Adrenal gland (tissue), 12 donors: ENCODE data around the gene PHKA2. TPM values are rescaled to one million over a fixed set of nuclear protein-coding genes. Genes with fewer than 3 reads are reported as not detected.

Experiments used
- DNase-seq, 7 donors: peaks; one replicate each; pipeline ENCODE4 v3.0.0-alpha.2; 2019 to 2020
- H3K27ac ChIP-seq, 5 donors: fragments of 200-600 bp; sonication (generic) in 4 of 5; 1 replicate in 3 of 5; 2 replicates in 2 of 5; pipeline versions ENCODE4 v1.5.1 to v1.8.0; 2016 to 2020; ENCODE audit warnings: mild to moderate bottlenecking in 1 of 5
- H3K27me3 ChIP-seq: fragments of 200-600 bp; 2 replicates; pipeline ENCODE4 v1.8.0; 2021
- H3K36me3 ChIP-seq, 2 donors: fragments of 200-600 bp; replicated peaks in 1 of 2; 1 replicate in 1 of 2; 2 replicates in 1 of 2; pipeline versions ENCODE4 v1.5.1 to v1.8.0; 2018 to 2022
- H3K4me1 ChIP-seq, 2 donors: fragments of 200-600 bp; replicated peaks in 1 of 2; 1 replicate in 1 of 2; 2 replicates in 1 of 2; pipeline versions ENCODE4 v1.5.1 to v1.8.0; 2018 to 2021
- H3K4me3 ChIP-seq, 4 donors: fragments of 200-600 bp; sonication (generic) in 3 of 4; one replicate each; pipeline ENCODE4 v1.5.1; 2016 to 2018
- H3K9me3 ChIP-seq, 3 donors: fragments of 200-600 bp; sonication (generic) in 1 of 3; replicated peaks in 1 of 3; 1 replicate in 2 of 3; 2 replicates in 1 of 3; pipeline versions ENCODE4 v1.5.1 to v1.8.0; 2016 to 2021
- POLR2A ChIP-seq, 2 donors: fragments of 450-650 bp; IDR thresholded peaks; one replicate each; pipeline ENCODE4 v1.6.1; 2017; ENCODE audit warnings: antibody characterized with exemption in 2 of 2, mild to moderate bottlenecking in 2 of 2, moderate library complexity in 1 of 2
- WGBS, 4 donors: extraction: QIAGEN DNeasy Blood & Tissue Kit in 2 of 4; methylation state at CpG; one replicate each; pipeline versions ENCODE4 v1.1.5 to v1.1.7; 2013 to 2017; 5-methylcytosine and 5-hydroxymethylcytosine counted together
- intact Hi-C, 2 donors: fragments of 100-400 bp; cut with DNase I; formaldehyde crosslinking; loops; one replicate each; pipeline versions ENCODE4 v1.14.1 to v1.15.0; 2022 to 2023
- polyA plus RNA-seq, 3 donors: library from polyadenylated mRNA; stranded (reverse); fragments of 200-250 nt in 2 of 3; fragments of 350-450 nt in 1 of 3; fragmentation: Illumina TruSeq in 1 of 3; extraction: RNeasy Lipid Tissue Mini Kit (QIAGEN cat#74804) in 1 of 3; gene quantifications; one replicate each; pipeline ENCODE4 v1.2.3, GENCODE V29; 2013 to 2014
- total RNA-seq, 9 donors: library from RNA; depleted of rRNA in 4 of 9; stranded (reverse); fragments of >200 nt in 4 of 9; fragments of 120-200 nt in 1 of 9; fragmentation: NEBNext Ultra II Directional in 1 of 9; extraction: Animal tissue kit (Norgen Biotek cat#: 25700) in 1 of 9; gene quantifications; one replicate each; pipeline versions ENCODE4 v1.1.0 to v1.2.4, GENCODE V29; 2013 to 2023
- TF ChIP-seq, protein P1 (sequence below), 6 experiments: fragments of 450-650 bp in 4 of 6; fragments of 200-600 bp in 2 of 6; sonication (generic) in 1 of 6; IDR thresholded peaks; 1 replicate in 5 of 6; 2 replicates in 1 of 6; pipeline versions ENCODE4 v1.5.1 to v1.8.0; 2016 to 2021; ENCODE audit warnings: antibody characterized with exemption in 6 of 6, mild to moderate bottlenecking in 2 of 6, moderate library complexity in 1 of 6
- donor health status: healthy with polysubstance abuse.
- donor health status: Bipolar disorder and iron deficiency.
- donor health status: DM: yes; HTN: yes; CAD: no.
- donor health status: DM: no; HTN: no; CAD: no.
- donor health status: DM: no; HTN: no; CAD: no.
- donor health status: DM: yes; HTN: yes; CAD: no.

Gene PHKA2
- total and polyA plus RNA-seq, 12 donors: 11.7 to 63.8 (median 27.8) TPM

DNA sequence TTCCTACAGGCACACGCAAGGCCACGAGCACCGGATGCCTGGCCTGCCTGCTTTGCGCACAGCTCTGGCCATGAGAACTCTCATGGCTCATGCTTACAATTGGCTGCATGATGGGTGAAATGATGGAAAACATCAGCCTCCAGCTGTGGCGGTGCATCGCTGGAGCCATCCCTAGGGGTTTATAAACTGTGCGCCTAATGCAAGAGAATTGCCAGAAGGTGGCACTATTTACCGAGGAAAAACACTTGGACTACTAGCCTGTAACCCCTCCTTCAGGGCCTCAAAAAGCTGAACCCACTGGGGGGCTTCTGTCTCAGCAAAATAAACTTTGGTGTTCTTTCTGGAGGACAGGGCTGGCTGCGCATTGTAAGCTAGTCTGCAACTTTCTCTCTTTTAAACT, 51.9 kb downstream of the PHKA2 start:
- TF ChIP-seq, protein P1, sequence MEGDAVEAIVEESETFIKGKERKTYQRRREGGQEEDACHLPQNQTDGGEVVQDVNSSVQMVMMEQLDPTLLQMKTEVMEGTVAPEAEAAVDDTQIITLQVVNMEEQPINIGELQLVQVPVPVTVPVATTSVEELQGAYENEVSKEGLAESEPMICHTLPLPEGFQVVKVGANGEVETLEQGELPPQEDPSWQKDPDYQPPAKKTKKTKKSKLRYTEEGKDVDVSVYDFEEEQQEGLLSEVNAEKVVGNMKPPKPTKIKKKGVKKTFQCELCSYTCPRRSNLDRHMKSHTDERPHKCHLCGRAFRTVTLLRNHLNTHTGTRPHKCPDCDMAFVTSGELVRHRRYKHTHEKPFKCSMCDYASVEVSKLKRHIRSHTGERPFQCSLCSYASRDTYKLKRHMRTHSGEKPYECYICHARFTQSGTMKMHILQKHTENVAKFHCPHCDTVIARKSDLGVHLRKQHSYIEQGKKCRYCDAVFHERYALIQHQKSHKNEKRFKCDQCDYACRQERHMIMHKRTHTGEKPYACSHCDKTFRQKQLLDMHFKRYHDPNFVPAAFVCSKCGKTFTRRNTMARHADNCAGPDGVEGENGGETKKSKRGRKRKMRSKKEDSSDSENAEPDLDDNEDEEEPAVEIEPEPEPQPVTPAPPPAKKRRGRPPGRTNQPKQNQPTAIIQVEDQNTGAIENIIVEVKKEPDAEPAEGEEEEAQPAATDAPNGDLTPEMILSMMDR (IDR thresholded peaks at IDR 0.05): peak in 5 of 6 experiments; percentile 12 to 37 (median 36)
- TF ChIP-seq POLR2A (IDR thresholded peaks at IDR 0.05): no peak
- peak in 2 of 7 donors; percentile 2 to 24 for DNase-seq
- WGBS, 4 donors: 54 to 88% (median 85%) methylated on average over 1 to 9 of the region's 9 CpGs
- Histone ChIP-seq H3K27ac (no peak overlapping the region), H3K4me1 (no peaks in the 10 kb centered on the region), H3K9me3 (no peaks in the 10 kb centered on the region), H3K27me3 (no peaks in the 10 kb centered on the region), H3K36me3 (peaks cover 0 to 9% of the 10 kb centered on the region in 2 donors), H3K4me3 (no peak overlapping the region)
- intact Hi-C loops: loop anchor here in 1 of 2 donors (5.0 to 10.0 kb wide), 2 partner anchors 53 to 400 kb away; partner anchors contain the start of gene PHKA2

DNA sequence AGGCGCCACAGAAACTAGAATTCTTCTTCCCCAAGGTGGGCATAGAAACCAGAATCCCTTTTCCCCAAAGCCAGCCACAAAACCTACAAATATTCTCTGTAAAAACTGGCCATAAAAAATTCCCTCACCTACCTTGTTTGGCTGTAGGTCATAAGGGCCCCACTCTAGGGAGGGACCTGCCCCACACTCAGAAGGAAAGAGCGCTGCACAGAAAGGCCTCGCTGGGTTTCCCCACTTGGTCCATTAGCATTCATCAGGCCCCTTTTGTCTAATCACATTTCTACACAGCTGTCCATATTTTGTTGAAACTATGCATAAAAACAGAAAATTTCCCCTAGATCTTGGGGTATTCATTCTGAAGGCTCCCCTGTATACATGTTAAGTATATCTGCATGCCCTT, 54.1 kb downstream of the PHKA2 start:
- TF ChIP-seq, protein P1 (IDR thresholded peaks at IDR 0.05): no peak
- no peak for TF ChIP-seq POLR2A (IDR thresholded peaks at IDR 0.05)
- Histone ChIP-seq H3K27ac (no peak overlapping the region), H3K4me3 (no peak overlapping the region), H3K36me3 (peaks cover 0 to 9% of the 10 kb centered on the region in 2 donors), H3K27me3 (no peaks in the 10 kb centered on the region), H3K4me1 (no peaks in the 10 kb centered on the region), H3K9me3 (no peaks in the 10 kb centered on the region)
- WGBS, 4 donors: 84 to 97% (median 86%) methylated on average over 3 of the region's 3 CpGs
- intact Hi-C loops: loop anchor here in 1 of 2 donors (5.0 to 10.0 kb wide), 2 partner anchors 55 to 403 kb away; partner anchors contain the start of gene PHKA2
- DNase-seq: no peak

DNA sequence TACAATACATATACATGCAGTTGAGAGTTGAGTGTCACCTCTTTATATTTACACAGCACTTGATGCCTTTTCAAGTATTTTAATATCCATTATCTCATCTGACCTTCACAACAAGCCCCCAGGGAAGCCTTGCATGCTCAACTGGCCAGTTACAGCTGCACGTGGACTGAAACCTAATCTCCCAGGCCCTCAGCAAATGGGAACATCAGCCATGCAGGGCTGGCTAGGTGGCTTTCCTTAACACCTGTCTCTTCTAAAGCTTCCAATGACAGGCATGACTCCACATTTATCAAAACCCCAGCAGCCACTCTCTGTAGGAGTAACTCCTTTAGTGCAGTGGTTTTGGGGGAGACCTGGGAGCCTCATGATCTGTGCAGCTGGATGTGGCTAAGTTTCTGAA, 56.4 kb downstream of the PHKA2 start:
- H3K4me1 ChIP-seq: no peaks in the 10 kb centered on the region
- intact Hi-C loops: no loop called here
- TF ChIP-seq POLR2A (IDR thresholded peaks at IDR 0.05): no peak
- TF ChIP-seq, protein P1 (IDR thresholded peaks at IDR 0.05): no peak
- peaks cover 0 to 9% of the 10 kb centered on the region in 2 donors for H3K36me3 ChIP-seq
- no peak overlapping the region for H3K4me3 ChIP-seq
- WGBS, 4 donors: 86 to 100% (median 94%) methylated on average over 1 of the region's 1 CpG
- H3K9me3 ChIP-seq: no peaks in the 10 kb centered on the region
- no peaks in the 10 kb centered on the region for H3K27me3 ChIP-seq
- H3K27ac ChIP-seq: no peak overlapping the region
- DNase-seq: no peak

DNA sequence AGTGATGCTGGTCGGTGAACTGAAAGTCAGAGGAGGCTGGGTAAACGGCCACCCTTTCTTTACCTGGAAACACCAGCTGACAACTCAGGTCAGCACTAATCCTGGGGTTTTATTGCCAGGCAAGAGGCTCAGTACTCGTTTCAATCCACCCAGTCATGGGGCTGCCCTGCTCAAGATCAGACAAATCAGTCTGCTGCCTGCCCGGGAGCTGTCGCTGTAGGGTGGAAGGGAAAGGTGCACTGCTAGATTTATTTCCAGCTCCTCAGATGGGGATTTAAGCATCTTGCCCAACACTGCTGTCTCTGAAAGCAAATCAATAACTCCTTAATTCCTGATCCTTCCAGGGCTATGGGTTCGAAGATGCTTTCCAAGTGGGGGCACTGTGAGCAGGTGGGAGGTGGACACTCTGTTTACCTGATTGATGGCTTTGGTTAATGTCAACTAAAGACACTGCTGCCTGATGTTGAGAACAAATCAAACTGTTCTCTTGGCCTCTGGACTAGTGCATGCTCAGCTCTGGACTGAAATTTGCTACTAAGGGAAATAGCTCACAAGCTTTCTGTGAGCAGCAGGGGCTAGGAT, 59.3 kb downstream of the PHKA2 start:
- H3K36me3 ChIP-seq: no peaks in the 10 kb centered on the region
- intact Hi-C loops: no loop called here

More for the DNA sequence above, 59.3 kb downstream of the PHKA2 start:
- H3K4me1 ChIP-seq: peaks cover 0 to 3% of the 10 kb centered on the region in 2 donors
- H3K4me3 ChIP-seq: no peak overlapping the region
- TF ChIP-seq POLR2A (IDR thresholded peaks at IDR 0.05): no peak
- TF ChIP-seq, protein P1 (IDR thresholded peaks at IDR 0.05): no peak
- no peaks in the 10 kb centered on the region for H3K9me3 ChIP-seq
- H3K27me3 ChIP-seq: no peaks in the 10 kb centered on the region
- no peak overlapping the region for H3K27ac ChIP-seq
- no peak for DNase-seq
- WGBS, 4 donors: 75 to 91% (median 81%) methylated on average over 6 of the region's 6 CpGs; no CpG with 5 or more reads in 1 of the 4 donors
